ENCODE data around the gene SAMD4B.

The SAMD4B gene

GRCh38 chr19:39408392-39409207 lies 66.4 kb downstream of the SAMD4B start:
- DNase-seq (ENCODE audit: low read depth): no peak

GRCh38 chr19:39409208-39410016 lies 67.2 kb downstream of the SAMD4B start:
- no peak for TF ChIP-seq CTCF (IDR thresholded peaks at IDR 0.05; ENCODE audit: low read depth, low read length, missing control alignments)
- H3K4me3 ChIP-seq (ENCODE audit: low read depth, low read length): peak overlapping the region; percentile 86
- no peak for DNase-seq (ENCODE audit: low read depth)
- in situ Hi-C loops (cut with HindIII; ENCODE audit: low sequenced_read_pairs): no loop called here

More at GRCh38 chr19:39408392-39409207, 66.4 kb downstream of the SAMD4B start:
- H3K4me3 ChIP-seq (ENCODE audit: low read depth, low read length): peak overlapping the region; percentile 86
- TF ChIP-seq CTCF (IDR thresholded peaks at IDR 0.05; ENCODE audit: low read depth, low read length, missing control alignments): no peak
- in situ Hi-C loops (cut with HindIII; ENCODE audit: low sequenced_read_pairs): no loop called here

- no peak for TF ChIP-seq CTCF (IDR thresholded peaks at IDR 0.05; ENCODE audit: low read depth, low read length, missing control alignments)
- in situ Hi-C loops (cut with HindIII; ENCODE audit: low sequenced_read_pairs): no loop called here
- DNase-seq (ENCODE audit: low read depth): no peak
Observed at GRCh38 chr19:39410017-39410830, 68.0 kb downstream of the SAMD4B start.

GRCh38 chr19:39410831-39411080 lies 68.5 kb downstream of the SAMD4B start:
- no peak overlapping the region for H3K4me3 ChIP-seq (ENCODE audit: low read depth, low read length)
- no peak for TF ChIP-seq CTCF (IDR thresholded peaks at IDR 0.05; ENCODE audit: low read depth, low read length, missing control alignments)
- DNase-seq (ENCODE audit: low read depth): no peak
- in situ Hi-C loops (cut with HindIII; ENCODE audit: low sequenced_read_pairs): no loop called here

More at GRCh38 chr19:39410017-39410830, 68.0 kb downstream of the SAMD4B start:
- H3K4me3 ChIP-seq (ENCODE audit: low read depth, low read length): peak overlapping the region; percentile 86

- no peak overlapping the region for H3K4me3 ChIP-seq (ENCODE audit: low read depth, low read length)
- no peak for TF ChIP-seq CTCF (IDR thresholded peaks at IDR 0.05; ENCODE audit: low read depth, low read length, missing control alignments)
- no peak for DNase-seq (ENCODE audit: low read depth)
- in situ Hi-C loops (cut with HindIII; ENCODE audit: low sequenced_read_pairs): no loop called here
Observed at GRCh38 chr19:39411081-39411831, 69.0 kb downstream of the SAMD4B start.

- H3K4me3 ChIP-seq (ENCODE audit: low read depth, low read length): peak overlapping the region; percentile 97
- in situ Hi-C loops (cut with HindIII; ENCODE audit: low sequenced_read_pairs): no loop called here
- TF ChIP-seq CTCF (IDR thresholded peaks at IDR 0.05; ENCODE audit: low read depth, low read length, missing control alignments): peak; percentile 92
- DNase-seq (ENCODE audit: low read depth): peak; percentile 85
Observed at GRCh38 chr19:39411832-39412099, 69.5 kb downstream of the SAMD4B start.

Measured in astrocyte of the cerebellum (primary cell).